BJ (cell line): Measurements from ENCODE around the gene PDE4D. TPM values are rescaled to one million over a fixed set of nuclear protein-coding genes. Genes with fewer than 3 reads are reported as not detected.

Source experiments
- CTCF ChIA-PET: fragments of 350-600 bp; formaldehyde crosslinking; extraction: SDS; loops from one replicate; lab custom pipeline; 2021; ENCODE audit warnings: antibody characterized with exemption, inconsistent platforms; lab: Yijun Ruan, JAX
- POLR2A ChIA-PET: fragments of 300-600 bp; sonication (Branson Sonifier 250); formaldehyde crosslinking; extraction: SDS; loops from one replicate; lab custom pipeline; 2021; ENCODE audit warnings: antibody characterized with exemption; lab: Charles Lee
- DNase-seq: peaks from one replicate; pipeline ENCODE4 v3.0.0-alpha.2; 2011; ENCODE audit warnings: low read depth
- H3K27me3 ChIP-seq: 2 replicates; pipeline ENCODE4 v1.6.0; 2011; ENCODE audit warnings: low read length; ENCODE audit not compliant: control insufficient read depth, insufficient read depth
- H3K36me3 ChIP-seq: 2 replicates; pipeline ENCODE4 v1.5.1; 2011; ENCODE audit warnings: low read length; ENCODE audit not compliant: control insufficient read depth, insufficient read depth
- H3K4me3 ChIP-seq: 2 replicates; pipeline ENCODE4 v1.5.1; 2011; ENCODE audit warnings: low read depth, mild to moderate bottlenecking, control low read depth, low read length
- CTCF ChIP-seq: IDR thresholded peaks from 2 replicates; pipeline ENCODE4 v1.5.1; 2011; ENCODE audit warnings: low read depth, mild to moderate bottlenecking, control low read depth, inconsistent platforms, low read length, moderate library complexity; ENCODE audit not compliant: insufficient read depth
- polyA plus RNA-seq: library from polyadenylated mRNA; depleted of rRNA; stranded (reverse); fragments of >200 nt; gene quantifications from 2 replicates; pipeline ENCODE4 v1.2.3, GENCODE V29; 2011

PDE4D gene
- polyA plus RNA-seq, 1 experiment = 2.8 TPM

- CTCF ChIA-PET = interaction anchor here (1.5 kb wide), 1 partner anchor 109 kb away, joined by 5 read pairs; no protein-coding TSS in a partner anchor
- POLR2A ChIA-PET = interaction anchor here (0.6 kb wide), 1 partner anchor 93 kb away, joined by 3 read pairs; no protein-coding TSS in a partner anchor
- no peak for TF ChIP-seq CTCF
- DNase-seq = no peak
- Histone ChIP-seq H3K4me3 (no peak overlapping the region), H3K36me3 (no peaks in the 10 kb centered on the region), H3K27me3 (no peaks in the 10 kb centered on the region)
Measured at GRCh38 chr5:59919484-59919883, 26.0 kb upstream of the PDE4D start.

GRCh38 chr5:59917121-59917520 lies 23.6 kb upstream of the PDE4D start:
- no peak for TF ChIP-seq CTCF

GRCh38 chr5:59905188-59905587 lies 11.7 kb upstream of the PDE4D start:
- POLR2A ChIA-PET = no interaction called here
- Histone ChIP-seq H3K36me3 (no peaks in the 10 kb centered on the region), H3K27me3 (peaks cover 2% of the 10 kb centered on the region; the same call in 1 of the 2 replicates), H3K4me3 (no peak overlapping the region)
- no peak for TF ChIP-seq CTCF
- CTCF ChIA-PET = no interaction called here
- no peak for DNase-seq

More at GRCh38 chr5:59917121-59917520, 23.6 kb upstream of the PDE4D start:
- Histone ChIP-seq H3K4me3 (no peak overlapping the region), H3K27me3 (no peaks in the 10 kb centered on the region), H3K36me3 (no peaks in the 10 kb centered on the region)
- ChIA-PET POLR2A (no interaction called here), CTCF (no interaction called here)
- DNase-seq = no peak

- Histone ChIP-seq H3K36me3 (no peaks in the 10 kb centered on the region), H3K27me3 (peaks cover 15% of the 10 kb centered on the region), H3K4me3 (no peak overlapping the region)
- ChIA-PET POLR2A (no interaction called here), CTCF (interaction anchor here (2.6 kb wide), 1 partner anchor 83 kb away, joined by 7 read pairs; no protein-coding TSS in a partner anchor)
- DNase-seq = no peak
- no peak for TF ChIP-seq CTCF
Measured at GRCh38 chr5:59897075-59897474, 3.5 kb upstream of the PDE4D start.

- Histone ChIP-seq H3K4me3 (no peak overlapping the region), H3K36me3 (no peaks in the 10 kb centered on the region), H3K27me3 (peaks cover 21% of the 10 kb centered on the region)
- DNase-seq = no peak
- CTCF ChIA-PET = interaction anchor here (1.2 to 1.5 kb wide), 2 partner anchors 11 to 81 kb away, joined by 3 to 4 read pairs; no protein-coding TSS in a partner anchor
- POLR2A ChIA-PET = no interaction called here
- no peak for TF ChIP-seq CTCF
Measured at GRCh38 chr5:59891962-59892643, 1.4 kb downstream of the PDE4D start.
